ENCODE data around the gene NOM1. TPM values are rescaled to one million over a fixed set of nuclear protein-coding genes. Genes with fewer than 3 reads are reported as not detected.
A peak's percentile ranks its signal among the peaks of the same experiment; 100 is the strongest.

Gene NOM1
- total and polyA plus RNA-seq, 2 donors (not counting 1 experiment from before 2014, with no cell fraction given), result 14.2 to 38.3 TPM

DNA sequence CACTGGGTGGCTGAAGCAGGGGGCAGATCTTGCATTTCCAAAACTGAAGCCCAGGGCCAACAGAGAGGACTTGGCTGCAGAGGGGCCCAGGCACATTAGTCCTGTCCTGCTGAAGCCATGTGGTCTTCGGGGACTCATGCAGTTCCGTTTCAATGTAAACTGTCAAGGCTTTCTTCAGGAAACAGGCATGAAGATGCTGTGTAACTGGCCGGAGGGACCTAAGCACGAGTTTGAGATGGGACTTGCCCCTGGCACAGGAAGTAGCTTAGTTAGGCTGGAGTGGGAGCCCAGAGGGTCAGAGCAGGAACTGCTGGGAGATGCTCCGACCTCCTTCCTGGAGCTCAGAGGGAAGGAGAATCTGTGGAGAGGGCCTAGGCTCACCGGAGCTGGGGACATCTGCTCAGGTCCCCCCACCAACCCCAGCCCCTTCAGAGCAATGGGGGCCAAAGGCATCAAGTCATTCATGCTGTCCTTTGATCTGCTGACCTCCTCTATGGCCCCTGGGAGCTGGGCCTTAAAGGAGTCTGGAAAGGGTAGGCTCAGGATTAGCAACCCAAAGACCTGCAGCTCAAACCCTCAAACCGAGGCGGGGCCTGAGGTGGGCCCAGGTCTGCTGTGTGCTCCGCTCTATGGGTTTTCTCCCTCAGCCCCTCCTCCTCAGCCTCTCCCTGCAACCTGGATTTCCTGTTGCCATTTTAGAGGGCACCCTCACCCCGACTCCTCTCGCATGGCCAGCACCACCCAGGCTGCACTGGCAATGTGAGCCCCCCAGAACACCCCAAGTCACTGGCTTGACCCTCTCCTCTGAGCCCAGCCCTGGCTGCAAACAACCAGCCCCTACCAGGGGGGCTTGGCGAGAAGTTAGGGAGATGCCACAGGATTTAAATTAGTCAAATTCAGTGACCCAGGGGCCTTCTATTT is 65.4 kb downstream of the NOM1 start:
- no peak for TF ChIP-seq EZH2 (IDR thresholded peaks at IDR 0.05; ENCODE audit: borderline replicate concordance, insufficient read depth, low read depth, low read length, poor library complexity, severe bottlenecking)
- TF ChIP-seq, protein P1, sequence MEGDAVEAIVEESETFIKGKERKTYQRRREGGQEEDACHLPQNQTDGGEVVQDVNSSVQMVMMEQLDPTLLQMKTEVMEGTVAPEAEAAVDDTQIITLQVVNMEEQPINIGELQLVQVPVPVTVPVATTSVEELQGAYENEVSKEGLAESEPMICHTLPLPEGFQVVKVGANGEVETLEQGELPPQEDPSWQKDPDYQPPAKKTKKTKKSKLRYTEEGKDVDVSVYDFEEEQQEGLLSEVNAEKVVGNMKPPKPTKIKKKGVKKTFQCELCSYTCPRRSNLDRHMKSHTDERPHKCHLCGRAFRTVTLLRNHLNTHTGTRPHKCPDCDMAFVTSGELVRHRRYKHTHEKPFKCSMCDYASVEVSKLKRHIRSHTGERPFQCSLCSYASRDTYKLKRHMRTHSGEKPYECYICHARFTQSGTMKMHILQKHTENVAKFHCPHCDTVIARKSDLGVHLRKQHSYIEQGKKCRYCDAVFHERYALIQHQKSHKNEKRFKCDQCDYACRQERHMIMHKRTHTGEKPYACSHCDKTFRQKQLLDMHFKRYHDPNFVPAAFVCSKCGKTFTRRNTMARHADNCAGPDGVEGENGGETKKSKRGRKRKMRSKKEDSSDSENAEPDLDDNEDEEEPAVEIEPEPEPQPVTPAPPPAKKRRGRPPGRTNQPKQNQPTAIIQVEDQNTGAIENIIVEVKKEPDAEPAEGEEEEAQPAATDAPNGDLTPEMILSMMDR (IDR thresholded peaks at IDR 0.05), result no peak
- intact Hi-C loops (cut with micrococcal nuclease), result no loop called here
- Histone ChIP-seq H3K79me2 (ENCODE audit: control insufficient read depth, insufficient read depth, low read length) (no peaks in the 10 kb centered on the region), H3K36me3 (replicated peaks in 1 of 2; ENCODE audit: control extremely low read depth in 1 of 2, control insufficient read depth in 1 of 2, extremely low read depth in 1 of 2, insufficient read depth in 2 of 2, low read length in 1 of 2) (no peaks in the 10 kb centered on the region), H3K9ac (ENCODE audit: low read length) (no peak overlapping the region), H2AFZ (ENCODE audit: insufficient read depth, low read depth, low read length, poor library complexity, severe bottlenecking) (no peak overlapping the region), H3K4me1 (ENCODE audit: control insufficient read depth in 2 of 2, insufficient read depth in 2 of 2, low read length in 2 of 2) (peaks cover 32 to 36% of the 10 kb centered on the region in 2 donors), H3K4me3 (ENCODE audit: control extremely low read depth in 1 of 5, extremely low read depth in 1 of 5, insufficient read depth in 1 of 5, low read depth in 2 of 5, low read length in 4 of 5) (no peak overlapping the region), H4K20me1 (ENCODE audit: control insufficient read depth, insufficient read depth, low read length, poor library complexity, severe bottlenecking) (no peaks in the 10 kb centered on the region), H3K27ac (ENCODE audit: low read length in 2 of 2) (no peak overlapping the region), H3K4me2 (replicated peaks; ENCODE audit: low read depth, low read length, poor library complexity, severe bottlenecking) (no peak overlapping the region), H3K27me3 (replicated peaks in 1 of 4; ENCODE audit: control extremely low read depth in 1 of 4, control insufficient read depth in 3 of 4, insufficient read depth in 4 of 4, low read length in 3 of 4) (peaks cover 0 to 89% (median 53%) of the 10 kb centered on the region in 4 experiments), H3K9me3 (ENCODE audit: control extremely low read depth in 1 of 3, control insufficient read depth in 2 of 3, insufficient read depth in 1 of 3, low read length in 2 of 3) (peaks cover 0 to 46% (median 0%) of the 10 kb centered on the region in 3 donors)
- no peak overlapping the region for H3K27ac Mint-ChIP-seq
- no peak overlapping the region for H3K4me3 Mint-ChIP-seq
- no peaks in the 10 kb centered on the region for H3K9me3 Mint-ChIP-seq (ENCODE audit: insufficient read depth)
- ChIA-PET CTCF (no interaction called here), POLR2A (no interaction called here)
- H3K27me3 Mint-ChIP-seq, result peaks cover 55% of the 10 kb centered on the region
- H3K4me1 Mint-ChIP-seq, result peaks cover 21% of the 10 kb centered on the region
- WGBS (ENCODE audit: insufficient coverage), result 22% methylated on average over 10 of the region's 12 CpGs
- ATAC-seq (ENCODE audit: low read depth), result no peak
- DNase-seq, result no peak

DNA sequence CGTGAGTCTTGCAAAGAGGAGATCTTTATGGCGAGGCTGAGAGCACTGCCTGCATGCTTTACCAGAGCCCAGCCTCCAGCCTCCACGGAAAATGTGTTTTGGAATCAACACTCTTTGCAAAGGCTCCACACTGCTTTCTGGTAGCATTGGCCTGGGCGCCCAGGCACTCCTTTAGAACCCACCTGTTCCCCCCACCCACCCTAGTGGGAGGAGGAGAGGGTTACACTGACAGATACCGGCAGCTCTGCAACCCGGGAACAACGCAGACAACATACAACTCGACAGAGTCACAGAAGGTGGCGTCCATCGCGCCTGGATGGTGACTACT is 66.5 kb downstream of the NOM1 start:
- ChIA-PET CTCF (no interaction called here), POLR2A (interaction anchor here (0.6 kb wide), 1 partner anchor 67 kb away, joined by 3 read pairs; no protein-coding TSS in a partner anchor)
- intact Hi-C loops (cut with micrococcal nuclease), result no loop called here

More for the DNA sequence above, 66.5 kb downstream of the NOM1 start:
- Histone ChIP-seq H3K4me3 (ENCODE audit: control extremely low read depth in 1 of 5, extremely low read depth in 1 of 5, insufficient read depth in 1 of 5, low read depth in 2 of 5, low read length in 4 of 5) (no peak overlapping the region), H3K27me3 (replicated peaks in 1 of 4; ENCODE audit: control extremely low read depth in 1 of 4, control insufficient read depth in 3 of 4, insufficient read depth in 4 of 4, low read length in 3 of 4) (peaks cover 0 to 96% (median 60%) of the 10 kb centered on the region in 4 experiments), H3K79me2 (ENCODE audit: control insufficient read depth, insufficient read depth, low read length) (no peaks in the 10 kb centered on the region), H2AFZ (ENCODE audit: insufficient read depth, low read depth, low read length, poor library complexity, severe bottlenecking) (peak overlapping the region; percentile 38), H4K20me1 (ENCODE audit: control insufficient read depth, insufficient read depth, low read length, poor library complexity, severe bottlenecking) (no peaks in the 10 kb centered on the region), H3K36me3 (replicated peaks in 1 of 2; ENCODE audit: control extremely low read depth in 1 of 2, control insufficient read depth in 1 of 2, extremely low read depth in 1 of 2, insufficient read depth in 2 of 2, low read length in 1 of 2) (no peaks in the 10 kb centered on the region), H3K4me1 (ENCODE audit: control insufficient read depth in 2 of 2, insufficient read depth in 2 of 2, low read length in 2 of 2) (peaks cover 36 to 39% of the 10 kb centered on the region in 2 donors), H3K4me2 (replicated peaks; ENCODE audit: low read depth, low read length, poor library complexity, severe bottlenecking) (peak overlapping the region; percentile 5), H3K27ac (ENCODE audit: low read length in 2 of 2) (no peak overlapping the region), H3K9me3 (ENCODE audit: control extremely low read depth in 1 of 3, control insufficient read depth in 2 of 3, insufficient read depth in 1 of 3, low read length in 2 of 3) (peaks cover 0 to 55% (median 0%) of the 10 kb centered on the region in 3 donors), H3K9ac (ENCODE audit: low read length) (no peak overlapping the region)
- DNase-seq, result no peak
- Mint-ChIP-seq H3K4me1 (peaks cover 23% of the 10 kb centered on the region), H3K4me3 (no peak overlapping the region), H3K9me3 (ENCODE audit: insufficient read depth) (no peaks in the 10 kb centered on the region), H3K27me3 (peaks cover 61% of the 10 kb centered on the region), H3K27ac (no peak overlapping the region)
- WGBS (ENCODE audit: insufficient coverage), result 18% methylated on average over 5 of the region's 11 CpGs
- no peak for TF ChIP-seq EZH2 (IDR thresholded peaks at IDR 0.05; ENCODE audit: borderline replicate concordance, insufficient read depth, low read depth, low read length, poor library complexity, severe bottlenecking)
- TF ChIP-seq, protein P1 (IDR thresholded peaks at IDR 0.05), result no peak
- ATAC-seq (ENCODE audit: low read depth), result no peak

Data from B cell (primary cell).